Neural cell (in vitro differentiated cells): ENCODE measurements around the gene CSTF1. TPM values are rescaled to one million over a fixed set of nuclear protein-coding genes. Genes with fewer than 3 reads are reported as not detected.

Source experiments
- H2AFZ ChIP-seq: fragments of 200-600, 300-800 bp; sonication (generic), shearing (Covaris generic); 2 replicates; pipeline ENCODE4 v1.6.0; 2014; ENCODE audit warnings: low read depth, mild to moderate bottlenecking, antibody characterized with exemption, low read length, moderate library complexity
- H3F3A ChIP-seq: fragments of 200-600 bp; shearing (Covaris generic); 2 replicates; pipeline ENCODE4 v1.6.1; 2016; ENCODE audit warnings: mild to moderate bottlenecking, moderate library complexity, mixed read lengths, antibody characterized with exemption, low read length; ENCODE audit not compliant: insufficient read depth, poor library complexity, severe bottlenecking
- H3K27ac ChIP-seq: fragments of 200-600, 300-800 bp; sonication (generic), shearing (Covaris generic); 2 replicates; pipeline ENCODE4 v1.5.1; 2014; ENCODE audit warnings: mild to moderate bottlenecking, low read length, moderate library complexity
- H3K27me3 ChIP-seq: fragments of 300-800, 200-600 bp; sonication (generic), shearing (Covaris generic); 2 replicates; pipeline ENCODE4 v1.6.0; 2014; ENCODE audit warnings: mild to moderate bottlenecking, low read depth, low read length, moderate library complexity; ENCODE audit not compliant: insufficient read depth
- H3K36me3 ChIP-seq: fragments of 300-800, 200-600 bp; sonication (generic), shearing (Covaris generic); 2 replicates; pipeline ENCODE4 v1.5.1; 2014; ENCODE audit warnings: mild to moderate bottlenecking, antibody characterized with exemption, low read length, moderate library complexity; ENCODE audit not compliant: insufficient read depth
- H3K4me2 ChIP-seq: fragments of 300-800, 200-600 bp; sonication (generic), shearing (Covaris generic); 2 replicates; pipeline ENCODE4 v1.6.0; 2014; ENCODE audit warnings: mild to moderate bottlenecking, low read length
- H3K4me3 ChIP-seq: fragments of 300-800, 200-600 bp; sonication (generic), shearing (Covaris generic); 2 replicates; pipeline ENCODE4 v1.5.1; 2014; ENCODE audit warnings: mild to moderate bottlenecking, low read length, moderate library complexity
- H3K79me2 ChIP-seq: fragments of 200-600 bp; shearing (Covaris generic); replicated peaks from 2 replicates; pipeline ENCODE4 v1.6.0; 2014; ENCODE audit warnings: mild to moderate bottlenecking, low read length, moderate library complexity; ENCODE audit not compliant: insufficient read depth
- H3K9ac ChIP-seq: fragments of 300-800, 200-600 bp; sonication (generic), shearing (Covaris generic); 2 replicates; pipeline ENCODE4 v1.6.1; 2016; ENCODE audit warnings: mild to moderate bottlenecking, low read length, mixed read lengths
- H3K9me2 ChIP-seq: fragments of 200-600 bp; shearing (Covaris generic); 2 replicates; pipeline ENCODE4 v1.6.1; 2016; ENCODE audit warnings: mild to moderate bottlenecking, low read length, mixed read lengths; ENCODE audit not compliant: insufficient read depth
- H3K9me3 ChIP-seq: fragments of 200-600, 300-800 bp; sonication (generic), shearing (Covaris generic); 2 replicates; pipeline ENCODE4 v1.6.1; 2016; ENCODE audit warnings: mild to moderate bottlenecking, mixed run types, low read length, moderate library complexity, mixed read lengths
- H4K20me1 ChIP-seq: fragments of 200-600 bp; shearing (Covaris generic); 2 replicates; pipeline ENCODE4 v1.6.1; 2016; ENCODE audit warnings: mild to moderate bottlenecking, mixed run types; ENCODE audit not compliant: insufficient read depth
- CTCF ChIP-seq: fragments of 450-650 bp; IDR thresholded peaks from 2 replicates; pipeline ENCODE4 v1.5.1; 2014; ENCODE audit warnings: antibody characterized with exemption, mild to moderate bottlenecking, moderate library complexity; ENCODE audit not compliant: poor library complexity, severe bottlenecking
- EP300 ChIP-seq: fragments of 450-650 bp; conservative IDR thresholded peaks from 2 replicates; pipeline ENCODE4 v1.6.1; 2014; ENCODE audit warnings: antibody characterized with exemption, mild to moderate bottlenecking, moderate library complexity; ENCODE audit not compliant: poor library complexity, severe bottlenecking
- EZH2 ChIP-seq: fragments of 200-600, 300-800 bp; shearing (Covaris generic), sonication (generic); IDR thresholded peaks from 2 replicates; pipeline ENCODE4 v1.6.1; 2014; ENCODE audit warnings: antibody characterized with exemption, low read length, borderline replicate concordance, mild to moderate bottlenecking; ENCODE audit not compliant: insufficient read depth, poor library complexity, severe bottlenecking
- MXI1 ChIP-seq: fragments of 450-650 bp; conservative IDR thresholded peaks from 2 replicates; pipeline ENCODE4 v1.6.1; 2014; ENCODE audit warnings: antibody characterized with exemption, mild to moderate bottlenecking; ENCODE audit not compliant: poor library complexity, severe bottlenecking
- POLR2AphosphoS5 ChIP-seq: IDR thresholded peaks from 2 replicates; pipeline ENCODE4 v1.6.1; 2012
- RAD21 ChIP-seq: fragments of 450-650 bp; conservative IDR thresholded peaks from 2 replicates; pipeline ENCODE4 v1.6.1; 2014; ENCODE audit warnings: antibody characterized with exemption, mild to moderate bottlenecking, moderate library complexity
- REST ChIP-seq: IDR thresholded peaks from 2 replicates; pipeline ENCODE4 v1.6.1; 2012; ENCODE audit warnings: borderline replicate concordance
- SMC3 ChIP-seq: fragments of 450-650 bp; conservative IDR thresholded peaks from 2 replicates; pipeline ENCODE4 v1.6.1; 2014; ENCODE audit warnings: antibody characterized with exemption, mild to moderate bottlenecking, moderate library complexity; ENCODE audit not compliant: poor library complexity
- TAF1 ChIP-seq: IDR thresholded peaks from 2 replicates; pipeline ENCODE4 v1.6.1; 2012; ENCODE audit warnings: low read depth
- polyA plus RNA-seq: library from polyadenylated mRNA; depleted of rRNA; stranded (reverse); fragments of >200 nt; gene quantifications from 2 replicates; pipeline ENCODE4 v1.2.3, GENCODE V29; 2014

CSTF1 gene
- polyA plus RNA-seq, 1 donor from 2014 or later, result 24.0 TPM

GRCh38 chr20:56426926-56427325 lies 34.5 kb downstream of the CSTF1 start:
- Histone ChIP-seq H3K79me2 (no peaks in the 10 kb centered on the region), H3K4me3 (no peak overlapping the region), H3K9me3 (no peaks in the 10 kb centered on the region), H3F3A (no peaks in the 10 kb centered on the region), H2AFZ (no peak overlapping the region), H4K20me1 (no peaks in the 10 kb centered on the region), H3K9ac (no peak overlapping the region), H3K27me3 (no peaks in the 10 kb centered on the region), H3K9me2 (no peaks in the 10 kb centered on the region), H3K27ac (no peak overlapping the region), H3K36me3 (no peaks in the 10 kb centered on the region), H3K4me2 (no peak overlapping the region)
- TF ChIP-seq TAF1, result no peak
- no peak for TF ChIP-seq MXI1
- no peak for TF ChIP-seq CTCF
- no peak for TF ChIP-seq EP300
- TF ChIP-seq SMC3, result no peak
- no peak for TF ChIP-seq POLR2AphosphoS5
- no peak for TF ChIP-seq RAD21
- TF ChIP-seq EZH2, result no peak
- TF ChIP-seq REST, result no peak

- no peaks in the 10 kb centered on the region for H3K27me3 ChIP-seq
- no peaks in the 10 kb centered on the region for H3K36me3 ChIP-seq
- no peak for TF ChIP-seq MXI1
- no peak for TF ChIP-seq CTCF
- no peak for TF ChIP-seq EP300
- no peak for TF ChIP-seq REST
- TF ChIP-seq EZH2, result no peak
- no peak for TF ChIP-seq POLR2AphosphoS5
- TF ChIP-seq TAF1, result no peak
- TF ChIP-seq SMC3, result no peak
- TF ChIP-seq RAD21, result no peak
Observed at GRCh38 chr20:56427797-56428196, 35.4 kb downstream of the CSTF1 start.

More at GRCh38 chr20:56427797-56428196, 35.4 kb downstream of the CSTF1 start:
- no peak overlapping the region for H3K4me3 ChIP-seq
- H3K79me2 ChIP-seq, result no peaks in the 10 kb centered on the region
- no peaks in the 10 kb centered on the region for H3K9me2 ChIP-seq
- no peaks in the 10 kb centered on the region for H3F3A ChIP-seq
- no peak overlapping the region for H2AFZ ChIP-seq
- no peaks in the 10 kb centered on the region for H3K9me3 ChIP-seq
- no peaks in the 10 kb centered on the region for H4K20me1 ChIP-seq
- no peak overlapping the region for H3K9ac ChIP-seq
- H3K27ac ChIP-seq, result no peak overlapping the region
- H3K4me2 ChIP-seq, result no peak overlapping the region
